Measurements from ENCODE around the gene FCRLA.

The FCRLA gene

DNA sequence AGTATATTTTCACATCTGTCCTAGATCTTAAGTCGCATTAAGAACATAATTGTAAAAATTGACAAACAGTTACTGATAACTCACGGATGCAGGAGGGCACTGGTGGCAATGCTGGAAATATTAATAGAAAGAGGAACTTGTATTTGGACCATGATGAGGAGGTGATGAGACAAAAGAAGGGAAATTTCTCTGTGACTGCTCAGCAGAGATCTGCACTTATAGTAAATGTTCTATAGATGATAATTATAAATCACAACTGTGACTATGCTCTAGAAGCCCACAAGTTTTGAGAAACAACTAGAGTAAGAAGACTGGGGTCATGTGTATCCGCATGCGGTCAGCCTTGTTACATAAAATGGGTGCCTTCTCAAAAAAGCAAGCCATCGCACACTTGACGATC is 33.9 kb downstream of the FCRLA start:
- no peak for TF ChIP-seq ZNF565 (CRISPR knock-in tag; conservative IDR thresholded peaks at IDR 0.05; ENCODE audit: low read depth)
- TF ChIP-seq, protein P1, sequence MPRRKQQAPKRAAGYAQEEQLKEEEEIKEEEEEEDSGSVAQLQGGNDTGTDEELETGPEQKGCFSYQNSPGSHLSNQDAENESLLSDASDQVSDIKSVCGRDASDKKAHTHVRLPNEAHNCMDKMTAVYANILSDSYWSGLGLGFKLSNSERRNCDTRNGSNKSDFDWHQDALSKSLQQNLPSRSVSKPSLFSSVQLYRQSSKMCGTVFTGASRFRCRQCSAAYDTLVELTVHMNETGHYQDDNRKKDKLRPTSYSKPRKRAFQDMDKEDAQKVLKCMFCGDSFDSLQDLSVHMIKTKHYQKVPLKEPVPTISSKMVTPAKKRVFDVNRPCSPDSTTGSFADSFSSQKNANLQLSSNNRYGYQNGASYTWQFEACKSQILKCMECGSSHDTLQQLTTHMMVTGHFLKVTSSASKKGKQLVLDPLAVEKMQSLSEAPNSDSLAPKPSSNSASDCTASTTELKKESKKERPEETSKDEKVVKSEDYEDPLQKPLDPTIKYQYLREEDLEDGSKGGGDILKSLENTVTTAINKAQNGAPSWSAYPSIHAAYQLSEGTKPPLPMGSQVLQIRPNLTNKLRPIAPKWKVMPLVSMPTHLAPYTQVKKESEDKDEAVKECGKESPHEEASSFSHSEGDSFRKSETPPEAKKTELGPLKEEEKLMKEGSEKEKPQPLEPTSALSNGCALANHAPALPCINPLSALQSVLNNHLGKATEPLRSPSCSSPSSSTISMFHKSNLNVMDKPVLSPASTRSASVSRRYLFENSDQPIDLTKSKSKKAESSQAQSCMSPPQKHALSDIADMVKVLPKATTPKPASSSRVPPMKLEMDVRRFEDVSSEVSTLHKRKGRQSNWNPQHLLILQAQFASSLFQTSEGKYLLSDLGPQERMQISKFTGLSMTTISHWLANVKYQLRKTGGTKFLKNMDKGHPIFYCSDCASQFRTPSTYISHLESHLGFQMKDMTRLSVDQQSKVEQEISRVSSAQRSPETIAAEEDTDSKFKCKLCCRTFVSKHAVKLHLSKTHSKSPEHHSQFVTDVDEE (CRISPR knock-in tag; IDR thresholded peaks at IDR 0.05) = no peak
- TF ChIP-seq ZNF70 (CRISPR knock-in tag; IDR thresholded peaks at IDR 0.05) = no peak
- no peak for TF ChIP-seq GLIS3 (CRISPR knock-in tag; IDR thresholded peaks at IDR 0.05)
- no peak for TF ChIP-seq CSDC2 (CRISPR knock-in tag; IDR thresholded peaks at IDR 0.05)
- TF ChIP-seq POU6F1 (CRISPR knock-in tag; IDR thresholded peaks at IDR 0.05; ENCODE audit: borderline replicate concordance, low read depth) = no peak
- no peak for TF ChIP-seq ZNF8 (CRISPR knock-in tag; IDR thresholded peaks at IDR 0.05)
- TF ChIP-seq OSR1 (CRISPR knock-in tag; IDR thresholded peaks at IDR 0.05) = no peak
- no peak for TF ChIP-seq ISL1 (CRISPR knock-in tag; IDR thresholded peaks at IDR 0.05)
- no peak for TF ChIP-seq BACH2 (CRISPR knock-in tag; IDR thresholded peaks at IDR 0.05; ENCODE audit: borderline replicate concordance)
- no peak for TF ChIP-seq SNAI2 (CRISPR knock-in tag; IDR thresholded peaks at IDR 0.05)
- no peak for TF ChIP-seq ZC3H10 (CRISPR knock-in tag; IDR thresholded peaks at IDR 0.05)
- no peak for TF ChIP-seq PPARA (CRISPR knock-in tag; IDR thresholded peaks at IDR 0.05; ENCODE audit: borderline replicate concordance)
- ATAC-seq = no peak

DNA sequence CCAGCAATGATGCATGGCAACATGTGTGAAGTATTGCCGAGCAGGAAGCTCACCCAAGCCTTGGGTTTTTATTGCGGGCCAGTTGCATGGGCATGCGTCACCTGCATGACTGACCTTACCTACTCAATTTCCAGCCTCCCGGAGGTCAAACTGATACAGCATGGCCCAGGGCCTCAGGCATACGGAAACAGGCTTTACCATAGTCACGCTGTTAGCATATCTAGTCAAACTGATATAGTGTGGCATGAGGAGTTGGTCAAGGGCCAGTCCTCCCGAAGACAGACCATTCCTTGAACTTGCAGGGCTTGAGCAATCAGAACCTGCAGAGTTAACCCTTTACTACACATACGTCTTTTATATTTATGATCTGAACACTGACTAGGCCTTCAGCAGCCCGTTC is 36.2 kb downstream of the FCRLA start:
- no peak for TF ChIP-seq ZFP3 (CRISPR knock-in tag; IDR thresholded peaks at IDR 0.05)
- TF ChIP-seq ISL1 (CRISPR knock-in tag; IDR thresholded peaks at IDR 0.05) = no peak
- no peak for TF ChIP-seq RARB (CRISPR knock-in tag; IDR thresholded peaks at IDR 0.05)
- no peak for TF ChIP-seq ZNF8 (CRISPR knock-in tag; IDR thresholded peaks at IDR 0.05)
- TF ChIP-seq GLIS3 (CRISPR knock-in tag; IDR thresholded peaks at IDR 0.05) = no peak
- TF ChIP-seq CSDC2 (CRISPR knock-in tag; IDR thresholded peaks at IDR 0.05) = no peak
- no peak for TF ChIP-seq PPARA (CRISPR knock-in tag; IDR thresholded peaks at IDR 0.05; ENCODE audit: borderline replicate concordance)
- no peak for TF ChIP-seq TOX (CRISPR knock-in tag; IDR thresholded peaks at IDR 0.05; ENCODE audit: borderline replicate concordance)
- no peak for TF ChIP-seq ZNF70 (CRISPR knock-in tag; IDR thresholded peaks at IDR 0.05)
- no peak for TF ChIP-seq BACH2 (CRISPR knock-in tag; IDR thresholded peaks at IDR 0.05; ENCODE audit: borderline replicate concordance)
- no peak for TF ChIP-seq POU6F1 (CRISPR knock-in tag; IDR thresholded peaks at IDR 0.05; ENCODE audit: borderline replicate concordance, low read depth)
- no peak for TF ChIP-seq ESRRG (CRISPR knock-in tag; IDR thresholded peaks at IDR 0.05)
- no peak for TF ChIP-seq ARNTL (CRISPR knock-in tag; IDR thresholded peaks at IDR 0.05; ENCODE audit: borderline replicate concordance, low read depth)
- no peak for TF ChIP-seq OSR1 (CRISPR knock-in tag; IDR thresholded peaks at IDR 0.05)
- no peak for TF ChIP-seq SNAI2 (CRISPR knock-in tag; IDR thresholded peaks at IDR 0.05)
- TF ChIP-seq, protein P2, sequence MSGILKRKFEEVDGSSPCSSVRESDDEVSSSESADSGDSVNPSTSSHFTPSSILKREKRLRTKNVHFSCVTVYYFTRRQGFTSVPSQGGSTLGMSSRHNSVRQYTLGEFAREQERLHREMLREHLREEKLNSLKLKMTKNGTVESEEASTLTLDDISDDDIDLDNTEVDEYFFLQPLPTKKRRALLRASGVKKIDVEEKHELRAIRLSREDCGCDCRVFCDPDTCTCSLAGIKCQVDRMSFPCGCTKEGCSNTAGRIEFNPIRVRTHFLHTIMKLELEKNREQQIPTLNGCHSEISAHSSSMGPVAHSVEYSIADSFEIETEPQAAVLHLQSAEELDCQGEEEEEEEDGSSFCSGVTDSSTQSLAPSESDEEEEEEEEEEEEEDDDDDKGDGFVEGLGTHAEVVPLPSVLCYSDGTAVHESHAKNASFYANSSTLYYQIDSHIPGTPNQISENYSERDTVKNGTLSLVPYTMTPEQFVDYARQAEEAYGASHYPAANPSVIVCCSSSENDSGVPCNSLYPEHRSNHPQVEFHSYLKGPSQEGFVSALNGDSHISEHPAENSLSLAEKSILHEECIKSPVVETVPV (CRISPR knock-in tag; IDR thresholded peaks at IDR 0.05) = no peak
- TF ChIP-seq ZNF565 (CRISPR knock-in tag; conservative IDR thresholded peaks at IDR 0.05; ENCODE audit: low read depth) = no peak
- no peak for ATAC-seq

DNA sequence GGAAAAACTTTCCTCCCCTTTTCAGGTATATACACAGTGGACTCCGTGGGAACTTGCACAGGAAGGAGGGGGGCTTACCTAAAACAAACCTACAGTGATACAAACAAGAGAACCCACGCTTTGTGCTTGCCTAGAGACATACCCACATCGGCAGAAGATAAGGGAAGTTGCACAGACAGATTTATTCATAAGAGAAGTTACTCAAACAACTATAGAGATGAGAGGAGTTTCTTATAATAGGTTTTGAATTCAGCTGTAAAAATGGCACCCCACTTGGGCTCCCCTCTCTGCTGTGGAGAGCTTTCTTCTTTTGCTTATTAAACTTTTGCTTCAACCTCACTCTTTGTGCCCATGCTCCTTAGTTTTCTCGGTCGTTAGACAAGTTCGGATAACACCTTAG is 40.8 kb downstream of the FCRLA start:
- no peak for ATAC-seq
- TF ChIP-seq ZC3H10 (CRISPR knock-in tag; IDR thresholded peaks at IDR 0.05) = no peak
- TF ChIP-seq SNAI2 (CRISPR knock-in tag; IDR thresholded peaks at IDR 0.05) = no peak
- no peak for TF ChIP-seq BACH2 (CRISPR knock-in tag; IDR thresholded peaks at IDR 0.05; ENCODE audit: borderline replicate concordance)
- TF ChIP-seq, protein P2 (CRISPR knock-in tag; IDR thresholded peaks at IDR 0.05) = no peak
- no peak for TF ChIP-seq ZNF8 (CRISPR knock-in tag; IDR thresholded peaks at IDR 0.05)
- TF ChIP-seq ISL1 (CRISPR knock-in tag; IDR thresholded peaks at IDR 0.05) = no peak
- no peak for TF ChIP-seq ZFP30 (CRISPR knock-in tag; IDR thresholded peaks at IDR 0.05)
- TF ChIP-seq POU6F1 (CRISPR knock-in tag; IDR thresholded peaks at IDR 0.05; ENCODE audit: borderline replicate concordance, low read depth) = no peak
- no peak for TF ChIP-seq PPARA (CRISPR knock-in tag; IDR thresholded peaks at IDR 0.05; ENCODE audit: borderline replicate concordance)
- TF ChIP-seq ZNF565 (CRISPR knock-in tag; conservative IDR thresholded peaks at IDR 0.05; ENCODE audit: low read depth) = no peak
- TF ChIP-seq TCF4 (CRISPR knock-in tag; IDR thresholded peaks at IDR 0.05; ENCODE audit: borderline replicate concordance) = no peak
- TF ChIP-seq CREB5 (CRISPR knock-in tag; IDR thresholded peaks at IDR 0.05; ENCODE audit: low read depth) = no peak

Data from SK-N-SH treated with all-trans-retinoic acid at 6 μM for 48 hours (cell line).